ENCODE measurements around the gene PCP2.

PCP2 gene

DNA sequence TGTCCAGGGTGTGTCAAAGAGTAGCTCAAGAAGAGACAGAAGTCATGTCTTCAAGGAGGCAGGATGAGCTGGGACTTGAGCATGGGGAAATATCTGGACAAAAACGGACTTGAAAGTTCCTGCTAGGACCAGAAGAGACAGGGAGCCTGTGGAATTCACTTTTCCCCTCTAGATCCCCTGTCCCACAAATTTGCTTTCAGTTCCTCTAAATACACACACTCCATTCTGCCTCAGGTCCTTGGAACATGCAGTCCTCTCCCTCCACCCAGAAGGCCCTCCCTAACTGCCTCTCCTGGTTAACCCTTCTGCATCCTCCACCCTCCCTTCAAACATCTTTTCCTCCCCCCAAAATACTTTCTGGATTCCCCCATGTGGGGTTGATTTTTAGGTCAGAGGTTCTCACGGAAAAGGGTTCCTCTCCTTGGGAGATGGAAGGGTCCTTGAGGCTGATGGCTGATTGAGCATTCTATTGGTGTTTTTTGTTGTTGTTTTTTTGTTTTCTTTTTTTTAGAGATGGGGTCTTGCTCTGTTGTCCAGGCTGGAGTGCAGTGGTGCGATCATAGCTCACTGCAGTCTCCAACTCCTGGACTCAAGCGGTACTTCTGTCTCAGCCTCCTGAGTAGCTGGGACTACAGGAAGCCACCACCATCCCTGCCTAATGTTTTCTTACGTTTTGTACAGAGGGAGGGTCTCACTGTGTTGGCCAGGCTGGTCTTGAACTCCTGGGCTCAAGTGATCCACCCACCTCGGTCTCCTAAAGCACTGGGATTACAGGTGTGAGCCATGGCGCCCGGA lies 28.4 kb upstream of the PCP2 start:
- TF ChIP-seq, protein P1, sequence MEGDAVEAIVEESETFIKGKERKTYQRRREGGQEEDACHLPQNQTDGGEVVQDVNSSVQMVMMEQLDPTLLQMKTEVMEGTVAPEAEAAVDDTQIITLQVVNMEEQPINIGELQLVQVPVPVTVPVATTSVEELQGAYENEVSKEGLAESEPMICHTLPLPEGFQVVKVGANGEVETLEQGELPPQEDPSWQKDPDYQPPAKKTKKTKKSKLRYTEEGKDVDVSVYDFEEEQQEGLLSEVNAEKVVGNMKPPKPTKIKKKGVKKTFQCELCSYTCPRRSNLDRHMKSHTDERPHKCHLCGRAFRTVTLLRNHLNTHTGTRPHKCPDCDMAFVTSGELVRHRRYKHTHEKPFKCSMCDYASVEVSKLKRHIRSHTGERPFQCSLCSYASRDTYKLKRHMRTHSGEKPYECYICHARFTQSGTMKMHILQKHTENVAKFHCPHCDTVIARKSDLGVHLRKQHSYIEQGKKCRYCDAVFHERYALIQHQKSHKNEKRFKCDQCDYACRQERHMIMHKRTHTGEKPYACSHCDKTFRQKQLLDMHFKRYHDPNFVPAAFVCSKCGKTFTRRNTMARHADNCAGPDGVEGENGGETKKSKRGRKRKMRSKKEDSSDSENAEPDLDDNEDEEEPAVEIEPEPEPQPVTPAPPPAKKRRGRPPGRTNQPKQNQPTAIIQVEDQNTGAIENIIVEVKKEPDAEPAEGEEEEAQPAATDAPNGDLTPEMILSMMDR (conservative IDR thresholded peaks at IDR 0.05; ENCODE audit: low read depth, low read length), result no peak
- no peak overlapping the region for H3K4me3 ChIP-seq (ENCODE audit: low read length)
- no peak for DNase-seq (ENCODE audit: low read depth)

DNA sequence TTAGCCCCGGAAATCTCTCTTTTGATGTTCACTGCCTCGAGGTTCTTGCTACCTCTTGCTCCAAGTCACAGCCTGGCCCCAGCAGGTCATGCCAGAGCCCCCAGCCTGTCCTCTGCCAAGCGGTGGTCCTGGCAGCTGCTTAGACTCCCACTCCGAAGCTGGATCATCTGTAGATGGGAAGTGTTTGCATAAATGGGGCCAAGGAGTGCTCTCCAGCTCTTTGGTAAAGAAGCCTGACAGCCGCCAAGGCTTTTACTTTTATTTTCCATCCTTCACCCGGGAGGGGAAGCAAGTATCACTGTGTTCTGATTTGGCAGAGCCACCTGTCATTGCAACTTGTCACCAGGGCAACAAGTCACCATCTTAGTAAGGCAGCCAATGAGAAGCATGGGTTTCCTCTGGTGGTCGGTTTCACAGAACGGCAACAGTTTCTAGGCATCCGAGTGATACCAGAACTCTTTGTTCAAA lies 24.7 kb upstream of the PCP2 start:
- H3K4me3 ChIP-seq (ENCODE audit: low read length), result no peak overlapping the region
- no peak for DNase-seq (ENCODE audit: low read depth)
- TF ChIP-seq, protein P1 (conservative IDR thresholded peaks at IDR 0.05; ENCODE audit: low read depth, low read length), result no peak

DNA sequence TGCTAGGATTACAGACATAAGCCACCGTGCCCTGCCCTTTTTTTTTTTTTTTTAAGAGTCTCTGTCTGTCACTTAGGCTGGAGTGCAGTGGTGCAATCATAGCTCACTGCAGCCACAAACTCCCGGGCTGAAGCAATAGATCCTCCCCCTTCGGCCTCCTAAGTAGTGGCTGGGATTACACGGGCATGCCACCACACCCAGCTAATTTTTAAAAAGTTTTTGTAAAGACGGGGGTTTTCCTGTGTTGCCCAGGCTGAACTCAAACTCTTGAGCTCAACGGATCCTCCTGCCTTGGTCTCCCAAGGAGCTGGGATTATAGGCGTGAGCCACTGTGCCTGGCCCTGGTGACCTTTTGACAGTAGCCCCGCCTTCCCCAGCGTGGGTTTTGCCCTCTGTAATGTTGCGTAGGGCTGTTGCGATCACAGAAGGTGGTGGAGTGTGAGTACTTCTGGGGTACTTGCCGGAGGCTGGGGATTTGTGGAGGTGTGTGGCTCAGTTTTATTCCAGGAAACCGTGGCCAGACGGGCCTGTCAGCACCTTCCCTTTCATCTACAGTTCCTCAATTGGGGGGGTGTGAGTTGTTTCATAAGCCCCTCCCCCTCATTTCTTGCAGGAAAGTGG lies 23.7 kb upstream of the PCP2 start:
- TF ChIP-seq, protein P1 (conservative IDR thresholded peaks at IDR 0.05; ENCODE audit: low read depth, low read length), result no peak
- no peak for DNase-seq (ENCODE audit: low read depth)
- H3K4me3 ChIP-seq (ENCODE audit: low read length), result no peak overlapping the region

DNA sequence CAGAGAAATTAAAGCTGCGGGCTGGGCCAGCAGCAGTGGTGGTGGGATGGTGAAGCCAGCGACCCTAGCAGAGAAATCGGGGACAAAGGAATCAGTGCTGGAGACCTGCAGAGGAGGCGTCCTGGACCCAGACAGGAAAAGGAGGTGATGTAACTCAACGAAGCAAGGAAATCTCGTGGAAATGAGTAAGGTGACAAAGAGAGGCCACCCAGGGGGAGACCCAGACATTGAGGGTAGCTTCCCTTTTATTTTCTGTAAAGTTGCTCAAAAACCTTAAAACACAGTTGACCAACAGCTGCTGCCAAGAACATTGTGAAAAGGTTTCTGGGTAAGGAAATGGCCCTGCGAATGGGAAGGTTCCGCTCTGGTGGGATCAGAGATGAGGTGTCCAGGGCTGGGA lies 22.1 kb upstream of the PCP2 start:
- TF ChIP-seq, protein P1 (conservative IDR thresholded peaks at IDR 0.05; ENCODE audit: low read depth, low read length), result no peak
- DNase-seq (ENCODE audit: low read depth), result no peak
- no peak overlapping the region for H3K4me3 ChIP-seq (ENCODE audit: low read length)

DNA sequence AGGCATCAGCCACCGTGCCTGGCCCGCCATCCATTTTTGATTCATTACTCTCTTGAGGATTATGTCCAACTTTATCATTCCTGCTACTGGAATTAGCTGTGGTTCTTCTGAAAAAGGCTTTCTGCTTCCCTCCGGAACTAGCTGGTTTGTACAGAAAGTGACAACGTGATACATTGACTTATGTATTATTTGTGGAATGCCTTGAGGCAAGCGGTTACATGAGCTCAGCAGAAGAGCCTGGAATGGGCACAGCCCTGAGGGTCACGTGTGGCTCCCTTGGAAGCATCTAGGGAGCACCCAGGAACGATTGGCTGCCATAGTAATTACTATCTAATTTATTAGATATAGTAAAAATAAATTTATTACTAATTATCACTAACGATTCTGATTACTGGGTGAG lies 20.9 kb upstream of the PCP2 start:
- no peak overlapping the region for H3K4me3 ChIP-seq (ENCODE audit: low read length)
- TF ChIP-seq, protein P1 (conservative IDR thresholded peaks at IDR 0.05; ENCODE audit: low read depth, low read length), result no peak

DNA sequence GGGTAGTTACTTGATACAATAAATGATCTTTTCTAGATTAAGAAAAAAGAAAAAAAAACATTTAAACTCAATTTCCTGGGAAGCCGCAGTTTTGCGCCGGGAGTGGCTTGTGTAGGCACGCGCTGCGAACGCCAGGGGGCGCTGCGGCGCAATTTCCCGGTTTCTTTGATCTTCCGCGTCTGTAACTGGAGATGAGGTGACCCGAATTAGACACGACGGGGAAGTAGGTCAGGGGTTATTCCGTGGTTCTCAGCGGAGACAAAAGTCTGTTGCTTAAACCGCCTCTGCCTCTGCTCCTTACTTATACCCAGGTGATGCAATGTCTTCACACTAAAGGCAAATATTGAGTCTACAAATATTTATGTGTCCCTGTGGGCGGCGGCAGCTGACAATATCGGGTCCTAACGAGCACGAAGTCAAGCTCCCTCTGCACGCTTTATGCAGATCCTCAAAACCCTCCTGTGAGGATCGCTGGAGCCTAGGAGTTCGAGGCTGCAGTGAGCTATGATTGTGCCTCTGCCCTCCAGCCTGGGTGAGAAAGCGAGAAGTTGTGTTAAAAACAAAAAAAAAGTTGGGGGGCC lies 18.6 kb upstream of the PCP2 start:
- TF ChIP-seq, protein P1 (conservative IDR thresholded peaks at IDR 0.05; ENCODE audit: low read depth, low read length), result peak; percentile 98
- peak; percentile 19 for DNase-seq (ENCODE audit: low read depth)
- H3K4me3 ChIP-seq (ENCODE audit: low read length), result peak overlapping the region; percentile 18

More for the DNA sequence above, 20.9 kb upstream of the PCP2 start:
- DNase-seq (ENCODE audit: low read depth), result no peak

Data from retinal pigment epithelial cell (primary cell).